Measurements from ENCODE around the gene ENAH. TPM values are rescaled to one million over a fixed set of nuclear protein-coding genes. Genes with fewer than 3 reads are reported as not detected.

ENAH gene
- total RNA-seq, 2 donors from 2014 or later, result 50.5 to 59.5 TPM

DNA sequence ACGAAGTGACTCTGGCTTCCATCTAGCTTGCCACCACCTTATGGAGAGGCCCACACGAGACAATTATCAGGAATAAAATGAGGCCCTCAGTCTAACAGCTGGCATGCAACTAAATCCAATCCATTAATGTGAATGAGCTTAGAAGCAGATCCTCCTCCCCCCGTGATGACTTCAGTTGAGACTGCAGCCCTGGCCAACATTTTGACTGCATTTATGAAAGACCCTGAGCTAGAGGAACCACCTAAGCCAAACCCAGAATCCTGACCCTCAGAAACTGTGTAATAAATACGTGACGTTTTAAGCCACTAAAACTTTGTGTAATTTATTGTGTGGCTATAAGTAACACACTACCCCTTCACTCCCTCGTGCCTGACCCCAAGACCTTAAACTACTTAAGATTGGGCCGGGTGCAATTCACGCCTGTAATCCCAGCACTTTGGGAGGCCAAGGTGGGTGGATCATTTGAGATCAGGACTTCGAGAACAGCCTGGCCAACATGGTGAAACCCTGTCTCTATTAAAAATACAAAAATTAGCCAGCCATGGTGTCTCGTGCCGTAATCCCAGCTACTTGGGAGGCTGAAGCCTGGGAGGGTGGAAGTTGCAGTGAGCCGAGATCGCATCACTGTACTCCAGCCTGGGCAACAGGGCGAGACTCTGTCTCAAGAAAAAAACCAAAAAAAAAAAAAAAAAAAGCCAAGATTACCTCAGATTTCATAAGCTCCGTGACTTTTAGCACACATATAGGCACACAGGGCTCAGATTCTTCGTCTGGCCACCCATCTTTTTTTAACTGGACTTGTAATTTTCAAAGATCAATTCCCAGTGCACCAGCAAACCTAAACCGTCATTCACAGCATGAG, 72.5 kb downstream of the ENAH start:
- H3K27ac ChIP-seq, result peak overlapping the region; percentile 55 to 70
- no peaks in the 10 kb centered on the region for H3K9me3 ChIP-seq
- no peaks in the 10 kb centered on the region for H3K27me3 ChIP-seq
- no peak overlapping the region for H3K4me3 ChIP-seq
- H3K4me1 ChIP-seq, result peaks cover 0 to 50% of the 10 kb centered on the region in 2 donors
- TF ChIP-seq, protein P1, sequence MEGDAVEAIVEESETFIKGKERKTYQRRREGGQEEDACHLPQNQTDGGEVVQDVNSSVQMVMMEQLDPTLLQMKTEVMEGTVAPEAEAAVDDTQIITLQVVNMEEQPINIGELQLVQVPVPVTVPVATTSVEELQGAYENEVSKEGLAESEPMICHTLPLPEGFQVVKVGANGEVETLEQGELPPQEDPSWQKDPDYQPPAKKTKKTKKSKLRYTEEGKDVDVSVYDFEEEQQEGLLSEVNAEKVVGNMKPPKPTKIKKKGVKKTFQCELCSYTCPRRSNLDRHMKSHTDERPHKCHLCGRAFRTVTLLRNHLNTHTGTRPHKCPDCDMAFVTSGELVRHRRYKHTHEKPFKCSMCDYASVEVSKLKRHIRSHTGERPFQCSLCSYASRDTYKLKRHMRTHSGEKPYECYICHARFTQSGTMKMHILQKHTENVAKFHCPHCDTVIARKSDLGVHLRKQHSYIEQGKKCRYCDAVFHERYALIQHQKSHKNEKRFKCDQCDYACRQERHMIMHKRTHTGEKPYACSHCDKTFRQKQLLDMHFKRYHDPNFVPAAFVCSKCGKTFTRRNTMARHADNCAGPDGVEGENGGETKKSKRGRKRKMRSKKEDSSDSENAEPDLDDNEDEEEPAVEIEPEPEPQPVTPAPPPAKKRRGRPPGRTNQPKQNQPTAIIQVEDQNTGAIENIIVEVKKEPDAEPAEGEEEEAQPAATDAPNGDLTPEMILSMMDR (IDR thresholded peaks at IDR 0.05), result no peak
- no peaks in the 10 kb centered on the region for H3K36me3 ChIP-seq
- DNase-seq (ENCODE audit: low spot score), result no peak

DNA sequence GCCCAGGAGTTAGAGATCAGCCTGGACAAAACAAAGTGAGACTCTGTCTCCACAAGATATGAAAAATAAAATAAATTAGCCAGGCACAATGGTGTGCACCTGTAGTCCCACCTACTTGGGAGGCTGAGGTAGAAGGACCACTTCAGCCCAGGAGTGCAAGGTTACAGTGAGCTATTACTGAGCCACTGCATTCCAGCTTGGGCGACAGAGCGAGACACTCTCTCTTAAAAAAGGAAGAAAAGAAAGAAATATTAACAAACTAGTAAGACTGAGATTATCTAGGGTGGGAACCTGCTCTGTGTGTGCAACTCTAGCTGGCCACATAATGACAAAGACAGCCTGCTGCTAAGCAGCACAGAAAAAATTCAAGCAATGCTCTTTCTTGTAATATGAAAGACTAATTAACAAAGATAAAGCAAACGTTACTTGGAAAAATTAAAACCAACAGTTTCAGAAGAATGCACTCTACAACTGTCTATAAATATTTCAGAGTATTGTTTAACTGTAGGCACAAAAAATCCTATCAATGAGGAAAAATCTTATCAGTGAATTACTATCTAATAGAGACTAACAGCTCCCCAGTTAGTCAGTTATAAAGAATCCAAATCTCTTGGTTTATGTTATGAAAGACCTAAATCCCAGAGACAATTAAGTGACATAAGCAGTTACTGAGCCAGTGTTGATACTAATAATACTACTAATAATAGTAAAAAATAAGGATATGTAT, 74.5 kb downstream of the ENAH start:
- Histone ChIP-seq H3K4me1 (peaks cover 0 to 50% of the 10 kb centered on the region in 2 donors), H3K27me3 (no peaks in the 10 kb centered on the region), H3K36me3 (no peaks in the 10 kb centered on the region), H3K4me3 (no peak overlapping the region), H3K9me3 (no peaks in the 10 kb centered on the region), H3K27ac (peak overlapping the region in 1 of 2 donors; percentile 15)
- DNase-seq (ENCODE audit: low spot score), result no peak
- TF ChIP-seq, protein P1 (IDR thresholded peaks at IDR 0.05), result no peak

GRCh38 chr1:225577241-225577640, 75.7 kb downstream of the ENAH start:
- TF ChIP-seq, protein P1 (IDR thresholded peaks at IDR 0.05), result no peak
- Histone ChIP-seq H3K36me3 (no peaks in the 10 kb centered on the region), H3K27ac (no peak overlapping the region), H3K4me3 (no peak overlapping the region), H3K27me3 (no peaks in the 10 kb centered on the region), H3K4me1 (peaks cover 0 to 48% of the 10 kb centered on the region in 2 donors), H3K9me3 (no peaks in the 10 kb centered on the region)
- no peak for DNase-seq (ENCODE audit: low spot score)

DNA sequence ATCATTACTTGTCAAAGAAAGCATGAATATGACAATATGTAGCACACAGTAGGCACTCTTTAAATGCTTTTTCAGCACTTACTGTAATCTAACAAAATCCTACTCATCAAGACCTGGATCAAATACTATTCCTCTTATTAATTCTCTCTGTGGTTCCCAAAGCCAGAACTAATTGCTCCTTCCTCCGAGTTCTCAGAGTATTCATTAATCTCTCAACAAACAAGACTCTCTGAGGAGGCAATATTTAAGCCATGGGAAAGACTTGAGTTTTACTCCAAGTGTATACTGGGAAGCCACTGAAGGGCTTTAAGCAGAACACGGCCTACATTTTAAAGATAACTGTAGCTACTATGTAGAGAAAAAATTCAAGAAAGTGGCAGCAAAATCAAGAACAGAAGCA, 79.7 kb downstream of the ENAH start:
- no peak overlapping the region for H3K4me3 ChIP-seq
- DNase-seq (ENCODE audit: low spot score), result no peak
- no peak overlapping the region for H3K27ac ChIP-seq
- H3K9me3 ChIP-seq, result no peaks in the 10 kb centered on the region
- H3K27me3 ChIP-seq, result no peaks in the 10 kb centered on the region
- TF ChIP-seq, protein P1 (IDR thresholded peaks at IDR 0.05), result no peak
- peaks cover 0 to 27% of the 10 kb centered on the region in 2 donors for H3K4me1 ChIP-seq
- no peaks in the 10 kb centered on the region for H3K36me3 ChIP-seq

GRCh38 chr1:225572422-225572821, 80.5 kb downstream of the ENAH start:
- no peak overlapping the region for H3K4me3 ChIP-seq
- no peaks in the 10 kb centered on the region for H3K27me3 ChIP-seq
- H3K9me3 ChIP-seq, result no peaks in the 10 kb centered on the region
- DNase-seq (ENCODE audit: low spot score), result no peak
- TF ChIP-seq, protein P1 (IDR thresholded peaks at IDR 0.05), result peak in 1 of 2 donors; percentile 40
- H3K27ac ChIP-seq, result no peak overlapping the region
- peaks cover 0 to 26% of the 10 kb centered on the region in 2 donors for H3K4me1 ChIP-seq
- no peaks in the 10 kb centered on the region for H3K36me3 ChIP-seq
